Measurements from ENCODE around the gene SHROOM3.

Gene SHROOM3

GRCh38 chr4:76658231-76659102 is 223.4 kb downstream of the SHROOM3 start:
- no peaks in the 10 kb centered on the region for H3K27me3 ChIP-seq (ENCODE audit: low read length)
- no peak for TF ChIP-seq EZH2phosphoT487 (conservative IDR thresholded peaks at IDR 0.05; ENCODE audit: low read length)
- TF ChIP-seq, protein P1, sequence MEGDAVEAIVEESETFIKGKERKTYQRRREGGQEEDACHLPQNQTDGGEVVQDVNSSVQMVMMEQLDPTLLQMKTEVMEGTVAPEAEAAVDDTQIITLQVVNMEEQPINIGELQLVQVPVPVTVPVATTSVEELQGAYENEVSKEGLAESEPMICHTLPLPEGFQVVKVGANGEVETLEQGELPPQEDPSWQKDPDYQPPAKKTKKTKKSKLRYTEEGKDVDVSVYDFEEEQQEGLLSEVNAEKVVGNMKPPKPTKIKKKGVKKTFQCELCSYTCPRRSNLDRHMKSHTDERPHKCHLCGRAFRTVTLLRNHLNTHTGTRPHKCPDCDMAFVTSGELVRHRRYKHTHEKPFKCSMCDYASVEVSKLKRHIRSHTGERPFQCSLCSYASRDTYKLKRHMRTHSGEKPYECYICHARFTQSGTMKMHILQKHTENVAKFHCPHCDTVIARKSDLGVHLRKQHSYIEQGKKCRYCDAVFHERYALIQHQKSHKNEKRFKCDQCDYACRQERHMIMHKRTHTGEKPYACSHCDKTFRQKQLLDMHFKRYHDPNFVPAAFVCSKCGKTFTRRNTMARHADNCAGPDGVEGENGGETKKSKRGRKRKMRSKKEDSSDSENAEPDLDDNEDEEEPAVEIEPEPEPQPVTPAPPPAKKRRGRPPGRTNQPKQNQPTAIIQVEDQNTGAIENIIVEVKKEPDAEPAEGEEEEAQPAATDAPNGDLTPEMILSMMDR (IDR thresholded peaks at IDR 0.05; ENCODE audit: insufficient read depth, low read length, poor library complexity, severe bottlenecking) = no peak
- no peak overlapping the region for H3K4me2 ChIP-seq (ENCODE audit: low read depth, low read length, poor library complexity, severe bottlenecking)
- no peaks in the 10 kb centered on the region for H3K9me2 ChIP-seq (replicated peaks; ENCODE audit: insufficient read depth, low read length)
- H3K27ac ChIP-seq (ENCODE audit: low read depth, low read length) = no peak overlapping the region
- no peaks in the 10 kb centered on the region for H3K9me3 ChIP-seq (ENCODE audit: insufficient read depth, low read length)
- no peaks in the 10 kb centered on the region for H3K36me3 ChIP-seq (ENCODE audit: low read length)
- H2AFZ ChIP-seq (ENCODE audit: low read depth, low read length, severe bottlenecking) = no peak overlapping the region
- no peak overlapping the region for H3K4me3 ChIP-seq (ENCODE audit: insufficient read depth, low read length, poor library complexity, severe bottlenecking)
- H3K79me2 ChIP-seq (ENCODE audit: insufficient read depth, low read length) = no peaks in the 10 kb centered on the region
- H3K9ac ChIP-seq (ENCODE audit: low read length) = no peak overlapping the region
- H3F3A ChIP-seq (ENCODE audit: insufficient read depth) = no peaks in the 10 kb centered on the region
- H4K20me1 ChIP-seq (ENCODE audit: low read depth, low read length) = no peaks in the 10 kb centered on the region

GRCh38 chr4:76659103-76659490 is 224.1 kb downstream of the SHROOM3 start:
- no peaks in the 10 kb centered on the region for H3K79me2 ChIP-seq (ENCODE audit: insufficient read depth, low read length)
- H3K4me2 ChIP-seq (ENCODE audit: low read depth, low read length, poor library complexity, severe bottlenecking) = no peak overlapping the region
- no peak overlapping the region for H2AFZ ChIP-seq (ENCODE audit: low read depth, low read length, severe bottlenecking)
- H4K20me1 ChIP-seq (ENCODE audit: low read depth, low read length) = no peaks in the 10 kb centered on the region
- H3K4me3 ChIP-seq (ENCODE audit: insufficient read depth, low read length, poor library complexity, severe bottlenecking) = no peak overlapping the region
- TF ChIP-seq, protein P1 (IDR thresholded peaks at IDR 0.05; ENCODE audit: insufficient read depth, low read length, poor library complexity, severe bottlenecking) = no peak
- no peak for TF ChIP-seq EZH2phosphoT487 (conservative IDR thresholded peaks at IDR 0.05; ENCODE audit: low read length)
- H3K27ac ChIP-seq (ENCODE audit: low read depth, low read length) = no peak overlapping the region
- H3K9ac ChIP-seq (ENCODE audit: low read length) = no peak overlapping the region
- no peaks in the 10 kb centered on the region for H3K36me3 ChIP-seq (ENCODE audit: low read length)
- H3K9me3 ChIP-seq (ENCODE audit: insufficient read depth, low read length) = no peaks in the 10 kb centered on the region
- H3F3A ChIP-seq (ENCODE audit: insufficient read depth) = no peaks in the 10 kb centered on the region
- H3K27me3 ChIP-seq (ENCODE audit: low read length) = no peaks in the 10 kb centered on the region
- H3K9me2 ChIP-seq (replicated peaks; ENCODE audit: insufficient read depth, low read length) = no peaks in the 10 kb centered on the region

DNA sequence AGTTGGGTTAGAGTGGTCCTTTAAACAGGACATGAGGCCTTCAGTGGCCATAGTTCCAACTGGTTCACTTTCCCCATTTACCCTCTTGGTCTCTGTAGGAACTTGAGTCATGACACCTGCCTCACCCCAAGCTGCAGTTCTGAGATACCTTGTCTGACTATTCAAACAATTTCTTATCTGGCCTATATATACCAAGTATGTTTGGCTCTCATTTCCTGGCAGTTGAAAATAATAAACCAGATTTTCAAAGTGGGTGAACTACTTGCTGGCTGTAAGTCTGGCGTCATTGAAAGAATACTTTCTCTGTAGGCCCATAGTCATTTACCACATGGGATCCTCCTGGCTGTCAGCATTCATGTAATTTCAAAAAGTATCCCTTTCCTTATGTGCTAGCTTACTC is 228.8 kb downstream of the SHROOM3 start:
- H3K9ac ChIP-seq (ENCODE audit: low read length) = no peak overlapping the region
- no peaks in the 10 kb centered on the region for H3K9me2 ChIP-seq (replicated peaks; ENCODE audit: insufficient read depth, low read length)
- no peaks in the 10 kb centered on the region for H3K79me2 ChIP-seq (ENCODE audit: insufficient read depth, low read length)
- H2AFZ ChIP-seq (ENCODE audit: low read depth, low read length, severe bottlenecking) = no peak overlapping the region
- no peak overlapping the region for H3K4me3 ChIP-seq (ENCODE audit: insufficient read depth, low read length, poor library complexity, severe bottlenecking)
- no peaks in the 10 kb centered on the region for H3K36me3 ChIP-seq (ENCODE audit: low read length)
- no peaks in the 10 kb centered on the region for H3K9me3 ChIP-seq (ENCODE audit: insufficient read depth, low read length)
- TF ChIP-seq, protein P1 (IDR thresholded peaks at IDR 0.05; ENCODE audit: insufficient read depth, low read length, poor library complexity, severe bottlenecking) = no peak
- TF ChIP-seq EZH2phosphoT487 (conservative IDR thresholded peaks at IDR 0.05; ENCODE audit: low read length) = no peak
- H4K20me1 ChIP-seq (ENCODE audit: low read depth, low read length) = no peaks in the 10 kb centered on the region
- H3K27me3 ChIP-seq (ENCODE audit: low read length) = no peaks in the 10 kb centered on the region
- H3K4me2 ChIP-seq (ENCODE audit: low read depth, low read length, poor library complexity, severe bottlenecking) = no peak overlapping the region
- H3F3A ChIP-seq (ENCODE audit: insufficient read depth) = no peaks in the 10 kb centered on the region
- H3K27ac ChIP-seq (ENCODE audit: low read depth, low read length) = no peak overlapping the region
